ENCODE measurements around the gene VPS45. TPM values are rescaled to one million over a fixed set of nuclear protein-coding genes. Genes with fewer than 3 reads are reported as not detected.
A peak's percentile ranks its signal among the peaks of the same experiment; 100 is the strongest.

Gene VPS45
- total and polyA plus RNA-seq, 2 of the 13 experiments (the other 11 are each of a cell fraction or from before 2014, with no cell fraction given), result 15.2 to 25.2 TPM

GRCh38 chr1:150151291-150152181, 84.0 kb downstream of the VPS45 start:
- Histone ChIP-seq H3K36me3 (replicated peaks in 1 of 2; ENCODE audit: control insufficient read depth in 1 of 2, insufficient read depth in 2 of 2, low read length in 2 of 2) (peaks cover 1 to 12% of the 10 kb centered on the region in 2 experiments; a peak in 2 of 5 replicates), H4K20me1 (ENCODE audit: insufficient read depth, low read length) (no peaks in the 10 kb centered on the region), H3K9ac (ENCODE audit: insufficient read depth, low read depth, low read length) (peak overlapping the region; percentile 75; the same call in 1 of the 2 replicates), H3K27me3 (ENCODE audit: control insufficient read depth in 1 of 2, insufficient read depth in 2 of 2, low read length in 2 of 2) (no peaks in the 10 kb centered on the region), H3K4me3 (replicated peaks in 1 of 3; ENCODE audit: insufficient read depth in 1 of 3, low read depth in 2 of 3, low read length in 3 of 3) (peak overlapping the region; percentile 76 to 88 (median 83); a peak in 5 of 6 replicates), H3K27ac (ENCODE audit: extremely low read length, insufficient read depth, low read length) (no peak overlapping the region), H3K4me1 (ENCODE audit: insufficient read depth, low read length) (peaks cover 25% of the 10 kb centered on the region), H3K9me3 (ENCODE audit: low read length) (no peaks in the 10 kb centered on the region), H2AFZ (ENCODE audit: low read length) (no peak overlapping the region), H3K79me2 (ENCODE audit: insufficient read depth, low read length) (no peaks in the 10 kb centered on the region), H3K4me2 (ENCODE audit: low read depth, low read length) (peak overlapping the region; percentile 82)
- WGBS (ENCODE audit: low lambda C conversion rate), result 93% methylated on average over 15 of the region's 15 CpGs
- in situ Hi-C loops (cut with HindIII; ENCODE audit: extremely low pct_ligation_motif_present, low pct_unique_long_range_greater_than_20kb), result no loop called here
- ATAC-seq (no peak), DNase-seq (ENCODE audit: low spot score) (no peak), FAIRE-seq (no peak)
- ChIA-PET POLR2A (no interaction called here), CTCF (ENCODE audit: low intra/inter-chr PET ratio, low total read pairs) (no interaction called here)
- no peak for TF ChIP-seq YY1 (IDR thresholded peaks at IDR 0.05; ENCODE audit: insufficient read depth, insufficient replicate concordance, low read depth, low read length)
- no peak for TF ChIP-seq FOXM1 (CRISPR knock-in tag; IDR thresholded peaks at IDR 0.05)
- TF ChIP-seq CREB3 (CRISPR knock-in tag; IDR thresholded peaks at IDR 0.05), result no peak
- intact Hi-C loops (cut with micrococcal nuclease; ENCODE audit: unreplicated experiment), result no loop called here
- BruUV-seq (replicated peaks), result TSS peak; percentile 46

GRCh38 chr1:150152182-150152536, 84.6 kb downstream of the VPS45 start:
- in situ Hi-C loops (cut with HindIII; ENCODE audit: extremely low pct_ligation_motif_present, low pct_unique_long_range_greater_than_20kb) (no loop called here), intact Hi-C loops (cut with micrococcal nuclease; ENCODE audit: unreplicated experiment) (no loop called here)
- no peak for FAIRE-seq
- H3K4me1 ChIP-seq (ENCODE audit: insufficient read depth, low read length), result peaks cover 25% of the 10 kb centered on the region
- no peaks in the 10 kb centered on the region for H4K20me1 ChIP-seq (ENCODE audit: insufficient read depth, low read length)
- ATAC-seq, result no peak
- TF ChIP-seq HMGA1 (CRISPR knock-in tag; conservative IDR thresholded peaks at IDR 0.05) (no peak), CEBPG (CRISPR knock-in tag; IDR thresholded peaks at IDR 0.05) (no peak), FOXK2 (IDR thresholded peaks at IDR 0.05) (no peak), XRCC5 (optimal IDR thresholded peaks at IDR 0.05; ENCODE audit: low read length) (no peak)
- H3K9ac ChIP-seq (ENCODE audit: insufficient read depth, low read depth, low read length), result no peak overlapping the region
- no TSS peak for BruUV-seq (replicated peaks)
- H3K36me3 ChIP-seq (replicated peaks in 1 of 2; ENCODE audit: control insufficient read depth in 1 of 2, insufficient read depth in 2 of 2, low read length in 2 of 2), result peaks cover 1 to 18% of the 10 kb centered on the region in 2 experiments; a peak in 3 of 5 replicates
- WGBS (ENCODE audit: low lambda C conversion rate), result 93% methylated on average over 2 of the region's 2 CpGs
- DNase-seq (ENCODE audit: low spot score), result no peak
- no peak overlapping the region for H3K4me2 ChIP-seq (ENCODE audit: low read depth, low read length)
- POLR2A ChIA-PET, result no interaction called here
- H3K9me3 ChIP-seq (ENCODE audit: low read length), result no peaks in the 10 kb centered on the region
- no peak overlapping the region for H3K4me3 ChIP-seq (replicated peaks in 1 of 3; ENCODE audit: insufficient read depth in 1 of 3, low read depth in 2 of 3, low read length in 3 of 3)
- H3K27ac ChIP-seq (ENCODE audit: extremely low read length, insufficient read depth, low read length), result no peak overlapping the region
- H3K79me2 ChIP-seq (ENCODE audit: insufficient read depth, low read length), result no peaks in the 10 kb centered on the region
- no peaks in the 10 kb centered on the region for H3K27me3 ChIP-seq (ENCODE audit: control insufficient read depth in 1 of 2, insufficient read depth in 2 of 2, low read length in 2 of 2)
- CTCF ChIA-PET (ENCODE audit: low intra/inter-chr PET ratio, low total read pairs), result no interaction called here
- no peak overlapping the region for H2AFZ ChIP-seq (ENCODE audit: low read length)

All from HepG2 (cell line).